Stomach (tissue), 9 donors: Measurements from ENCODE around the gene CD86. TPM values are rescaled to one million over a fixed set of nuclear protein-coding genes. Genes with fewer than 3 reads are reported as not detected.
"Not testable (repeated sequence)": the region's sequence is repeated elsewhere in the genome, so short reads cannot be mapped to it uniquely, and the experiment has no call there.

ENCODE experiments used
- DNase-seq, 2 donors: peaks; one replicate each; pipeline versions ENCODE4 v3.0.0 to v3.0.0-alpha.2; 2013 to 2019
- H3K27ac ChIP-seq, 5 donors: fragments of 200-600 bp in 4 of 5; sonication (generic) in 4 of 5; one replicate each; pipeline ENCODE4 v1.5.1; 2013 to 2019; ENCODE audit warnings: mild to moderate bottlenecking in 1 of 5, moderate library complexity in 1 of 5
- H3K27me3 ChIP-seq, 3 donors: fragments of 200-600 bp; sonication (generic); one replicate each; pipeline ENCODE4 v1.5.1; 2017 to 2019; ENCODE audit warnings: mixed run types in 1 of 3
- H3K36me3 ChIP-seq, 4 donors: fragments of 200-600 bp; sonication (generic); 1 replicate in 3 of 4; 2 replicates in 1 of 4; pipeline ENCODE4 v1.5.1; 2016 to 2019
- H3K4me1 ChIP-seq, 4 donors: fragments of 200-600 bp; sonication (generic); one replicate each; pipeline ENCODE4 v1.5.1; 2016 to 2019
- H3K4me3 ChIP-seq, 4 donors: fragments of 200-600 bp; sonication (generic) in 3 of 4; one replicate each; pipeline ENCODE4 v1.5.1; 2016 to 2019; ENCODE audit warnings: mild to moderate bottlenecking in 1 of 4
- H3K9me3 ChIP-seq, 4 donors: fragments of 200-600 bp; sonication (generic); one replicate each; pipeline ENCODE4 v1.5.1; 2016 to 2019
- CTCF ChIP-seq, 7 experiments: fragments of 450-650 bp in 4 of 7; fragments of 200-600 bp in 3 of 7; sonication (generic) in 3 of 7; IDR thresholded peaks; one replicate each; pipeline ENCODE4 v1.5.1; 2016 to 2019; ENCODE audit warnings: antibody characterized with exemption in 7 of 7, control low read depth in 2 of 7, mild to moderate bottlenecking in 1 of 7
- EP300 ChIP-seq: sonication (generic); formaldehyde crosslinking; IDR thresholded peaks from one replicate; pipeline ENCODE4 v1.6.1; 2017; ENCODE audit warnings: antibody characterized with exemption
- POLR2A ChIP-seq, 4 donors: fragments of 450-650 bp; IDR thresholded peaks; one replicate each; pipeline ENCODE4 v1.6.1; 2016; ENCODE audit warnings: antibody characterized with exemption in 4 of 4, control low read depth in 2 of 4, mild to moderate bottlenecking in 1 of 4, moderate library complexity in 1 of 4
- POLR2AphosphoS5 ChIP-seq, 3 donors: sonication (generic); formaldehyde crosslinking; IDR thresholded peaks; one replicate each; pipeline ENCODE4 v1.6.1; 2016; ENCODE audit warnings: antibody characterized with exemption in 3 of 3
- WGBS, 5 donors: extraction: QIAGEN DNeasy Blood & Tissue Kit in 3 of 5; methylation state at CpG; one replicate each; pipeline versions ENCODE4 v1.1.5 to v1.1.7; 2013 to 2018; 5-methylcytosine and 5-hydroxymethylcytosine counted together
- intact Hi-C: fragments of 100-400 bp; cut with DNase I; formaldehyde crosslinking; loops from one replicate; pipeline ENCODE4 v1.15.1; 2023; ENCODE audit warnings: low total_unique reads
- polyA plus RNA-seq, 3 donors: library from polyadenylated mRNA; stranded (reverse); fragments of 200-250 nt; gene quantifications; one replicate each; pipeline ENCODE4 v1.2.3, GENCODE V29; 2013
- total RNA-seq, 5 donors: library from RNA; depleted of rRNA; stranded (reverse); fragments of >200 nt; gene quantifications; one replicate each; pipeline versions ENCODE4 v1.1.0 to v1.2.3, GENCODE V29; 2014 to 2016
- donor health status: healthy with polysubstance abuse.
- donor health status: Bipolar disorder and iron deficiency.
- donor health status: healthy.

CD86 gene
- total and polyA plus RNA-seq, 8 donors: 0.29 to 16.9 (median 3.1) TPM; not detected in 1

GRCh38 chr3:122032531-122032930, 22.6 kb upstream of the CD86 start:
- Histone ChIP-seq H3K9me3 (peaks cover 9 to 29% (median 16%) of the 10 kb centered on the region in 4 donors), H3K27me3 (peaks cover 0 to 3% (median 0%) of the 10 kb centered on the region in 3 donors), H3K4me3 (no peak overlapping the region), H3K27ac (no peak overlapping the region), H3K4me1 (no peaks in the 10 kb centered on the region), H3K36me3 (no peaks in the 10 kb centered on the region)
- TF ChIP-seq EP300 (no peak), POLR2A (IDR thresholded peaks at IDR 0.05) (no peak), CTCF (IDR thresholded peaks at IDR 0.05) (no peak), POLR2AphosphoS5 (IDR thresholded peaks at IDR 0.05) (no peak)
- WGBS, 5 donors: 90 to 100% (median 95%) methylated on average over 1 of the region's 1 CpG
- intact Hi-C loops: no loop called here
- DNase-seq: no peak

GRCh38 chr3:122033023-122033422, 22.1 kb upstream of the CD86 start:
- H3K36me3 ChIP-seq: no peaks in the 10 kb centered on the region
- peaks cover 0 to 3% (median 0%) of the 10 kb centered on the region in 3 donors for H3K27me3 ChIP-seq
- no peaks in the 10 kb centered on the region for H3K4me1 ChIP-seq
- H3K27ac ChIP-seq: no peak overlapping the region
- H3K9me3 ChIP-seq: peaks cover 9 to 34% (median 19%) of the 10 kb centered on the region in 4 donors
- no peak for DNase-seq
- H3K4me3 ChIP-seq: no peak overlapping the region
- no peak for TF ChIP-seq EP300
- TF ChIP-seq POLR2AphosphoS5 (IDR thresholded peaks at IDR 0.05): no peak
- no peak for TF ChIP-seq POLR2A (IDR thresholded peaks at IDR 0.05)
- TF ChIP-seq CTCF (IDR thresholded peaks at IDR 0.05): no peak
- 48 to 66% (median 49%) methylated on average over 1 of the region's 1 CpG for WGBS, 5 donors
- intact Hi-C loops: no loop called here

GRCh38 chr3:122047296-122047695, 7.9 kb upstream of the CD86 start:
- H3K4me3 ChIP-seq, DNase-seq, H3K27me3 ChIP-seq, intact Hi-C loops, H3K9me3 ChIP-seq, H3K36me3 ChIP-seq, H3K4me1 ChIP-seq, H3K27ac ChIP-seq: not testable (repeated sequence)
- WGBS, 5 donors: 78 to 89% (median 84%) methylated on average over 6 to 14 of the region's 16 CpGs

GRCh38 chr3:122047773-122048172, 7.4 kb upstream of the CD86 start:
- H3K9me3 ChIP-seq, DNase-seq, H3K27ac ChIP-seq, H3K36me3 ChIP-seq, intact Hi-C loops, H3K27me3 ChIP-seq, H3K4me3 ChIP-seq, H3K4me1 ChIP-seq: not testable (repeated sequence)
- WGBS, 5 donors: 88 to 96% (median 96%) methylated on average over 6 to 11 of the region's 11 CpGs

- intact Hi-C loops: no loop called here
- Histone ChIP-seq H3K4me1 (no peaks in the 10 kb centered on the region), H3K9me3 (no peaks in the 10 kb centered on the region), H3K36me3 (no peaks in the 10 kb centered on the region), H3K27me3 (no peaks in the 10 kb centered on the region), H3K4me3 (no peak overlapping the region), H3K27ac (no peak overlapping the region)
- 76 to 85% (median 81%) methylated on average over 3 of the region's 3 CpGs for WGBS, 5 donors
- no peak for DNase-seq
- TF ChIP-seq POLR2AphosphoS5 (IDR thresholded peaks at IDR 0.05) (no peak), POLR2A (IDR thresholded peaks at IDR 0.05) (no peak), CTCF (IDR thresholded peaks at IDR 0.05) (no peak)
Observed at GRCh38 chr3:122052968-122053367, 2.2 kb upstream of the CD86 start.

GRCh38 chr3:122057671-122058070, 2.5 kb downstream of the CD86 start:
- TF ChIP-seq EP300 (no peak), POLR2A (IDR thresholded peaks at IDR 0.05) (no peak), CTCF (IDR thresholded peaks at IDR 0.05) (no peak), POLR2AphosphoS5 (IDR thresholded peaks at IDR 0.05) (no peak)
- Histone ChIP-seq H3K4me3 (no peak overlapping the region), H3K36me3 (no peaks in the 10 kb centered on the region), H3K9me3 (no peaks in the 10 kb centered on the region), H3K27ac (no peak overlapping the region), H3K27me3 (no peaks in the 10 kb centered on the region), H3K4me1 (no peaks in the 10 kb centered on the region)
- WGBS, 5 donors: 87 to 94% (median 91%) methylated on average over 2 of the region's 2 CpGs
- DNase-seq: no peak
- intact Hi-C loops: no loop called here
